Cerebellar nuclear complex (tissue), 1 donor: ENCODE data around the gene SLC48A1.

ENCODE experiments used
- DNase-seq, 2 experiments: peaks; one replicate each; lab custom pipeline; 2025; lab: John Stamatoyannopoulos, UW

Gene SLC48A1

GRCh38 chr12:47824635-47825034 lies 51.6 kb downstream of the SLC48A1 start:
- no peak for DNase-seq

- no peak for DNase-seq
Measured at GRCh38 chr12:47825173-47825639, 52.2 kb downstream of the SLC48A1 start.

- DNase-seq = no peak
Measured at GRCh38 chr12:47828008-47828975, 55.3 kb downstream of the SLC48A1 start.

GRCh38 chr12:47828976-47829482 lies 56.0 kb downstream of the SLC48A1 start:
- DNase-seq = no peak

GRCh38 chr12:47829584-47829983 lies 56.5 kb downstream of the SLC48A1 start:
- DNase-seq = no peak
